HCT116 (cell line): ENCODE measurements around the gene LDLRAD4.

Experiments
- EZH2 ChIP-seq: fragments of 200-600 bp; sonication (generic); IDR thresholded peaks from 2 replicates; pipeline ENCODE4 v1.6.1; 2017; ENCODE audit warnings: antibody characterized with exemption, mixed run types
- EZH2phosphoT487 ChIP-seq: fragments of 200-600 bp; IDR thresholded peaks from 2 replicates; pipeline ENCODE4 v1.6.1; 2018; ENCODE audit warnings: antibody characterized with exemption, borderline replicate concordance
- FOSL1 ChIP-seq: IDR thresholded peaks from 2 replicates; pipeline ENCODE4 v1.6.1; 2012; ENCODE audit warnings: low read depth
- JUND ChIP-seq: IDR thresholded peaks from 2 replicates; pipeline ENCODE4 v1.6.1; 2012
- MAX ChIP-seq: IDR thresholded peaks from 2 replicates; pipeline ENCODE4 v1.6.1; 2012
- POLR2A ChIP-seq: IDR thresholded peaks from 2 replicates; pipeline ENCODE4 v1.7.0; 2011; ENCODE audit warnings: borderline replicate concordance; ENCODE audit not compliant: insufficient read depth, insufficient read length; ENCODE audit errors: extremely low read depth
- POLR2AphosphoS5 ChIP-seq: IDR thresholded peaks from 2 replicates; pipeline ENCODE4 v1.6.1; 2011; ENCODE audit warnings: mild to moderate bottlenecking, low read depth, low read length, moderate library complexity
- TCF7L2 ChIP-seq: IDR thresholded peaks from 2 replicates; pipeline ENCODE4 v1.7.0; 2011; ENCODE audit warnings: borderline replicate concordance, inconsistent platforms; ENCODE audit not compliant: insufficient read depth, insufficient read length; ENCODE audit errors: extremely low read depth
- TF ChIP-seq, protein P1 (sequence below), 3 experiments: fragments of 200-600 bp in 1 of 3; sonication (generic) in 1 of 3; IDR thresholded peaks in 2 of 3; conservative IDR thresholded peaks in 1 of 3; 2 replicates each; pipeline ENCODE4 v1.5.1; 2012 to 2017; ENCODE audit warnings: low read depth in 2 of 3, low read length in 2 of 3, antibody characterized with exemption in 1 of 3, borderline replicate concordance in 1 of 3, control low read depth in 1 of 3, mild to moderate bottlenecking in 1 of 3, mixed read lengths in 1 of 3, mixed run types in 1 of 3, moderate library complexity in 1 of 3; ENCODE audit not compliant: insufficient read depth in 1 of 3
- TF ChIP-seq, protein P2 (sequence below): IDR thresholded peaks from 2 replicates; pipeline ENCODE4 v1.6.1; 2012; ENCODE audit warnings: low read depth
- TF ChIP-seq, protein P3 (sequence below): IDR thresholded peaks from 2 replicates; pipeline ENCODE4 v1.6.1; 2011; ENCODE audit warnings: mild to moderate bottlenecking, low read length, moderate library complexity; ENCODE audit not compliant: insufficient replicate concordance; ENCODE audit errors: extremely low read depth

GRCh38 chr18:13574761-13575160, 356.2 kb downstream of the LDLRAD4 start:
- TF ChIP-seq TCF7L2 (no peak), FOSL1 (no peak), POLR2A (no peak), EZH2 (no peak), EZH2phosphoT487 (no peak), JUND (no peak), POLR2AphosphoS5 (no peak), MAX (no peak)
- TF ChIP-seq, protein P1, sequence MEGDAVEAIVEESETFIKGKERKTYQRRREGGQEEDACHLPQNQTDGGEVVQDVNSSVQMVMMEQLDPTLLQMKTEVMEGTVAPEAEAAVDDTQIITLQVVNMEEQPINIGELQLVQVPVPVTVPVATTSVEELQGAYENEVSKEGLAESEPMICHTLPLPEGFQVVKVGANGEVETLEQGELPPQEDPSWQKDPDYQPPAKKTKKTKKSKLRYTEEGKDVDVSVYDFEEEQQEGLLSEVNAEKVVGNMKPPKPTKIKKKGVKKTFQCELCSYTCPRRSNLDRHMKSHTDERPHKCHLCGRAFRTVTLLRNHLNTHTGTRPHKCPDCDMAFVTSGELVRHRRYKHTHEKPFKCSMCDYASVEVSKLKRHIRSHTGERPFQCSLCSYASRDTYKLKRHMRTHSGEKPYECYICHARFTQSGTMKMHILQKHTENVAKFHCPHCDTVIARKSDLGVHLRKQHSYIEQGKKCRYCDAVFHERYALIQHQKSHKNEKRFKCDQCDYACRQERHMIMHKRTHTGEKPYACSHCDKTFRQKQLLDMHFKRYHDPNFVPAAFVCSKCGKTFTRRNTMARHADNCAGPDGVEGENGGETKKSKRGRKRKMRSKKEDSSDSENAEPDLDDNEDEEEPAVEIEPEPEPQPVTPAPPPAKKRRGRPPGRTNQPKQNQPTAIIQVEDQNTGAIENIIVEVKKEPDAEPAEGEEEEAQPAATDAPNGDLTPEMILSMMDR (IDR thresholded peaks at IDR 0.05 in 2 of 3, conservative IDR thresholded peaks at IDR 0.05 in 1 of 3; ENCODE audit: borderline replicate concordance in 1 of 3, insufficient read depth in 1 of 3, low read depth in 2 of 3, low read length in 2 of 3) = no peak
- TF ChIP-seq, protein P2, sequence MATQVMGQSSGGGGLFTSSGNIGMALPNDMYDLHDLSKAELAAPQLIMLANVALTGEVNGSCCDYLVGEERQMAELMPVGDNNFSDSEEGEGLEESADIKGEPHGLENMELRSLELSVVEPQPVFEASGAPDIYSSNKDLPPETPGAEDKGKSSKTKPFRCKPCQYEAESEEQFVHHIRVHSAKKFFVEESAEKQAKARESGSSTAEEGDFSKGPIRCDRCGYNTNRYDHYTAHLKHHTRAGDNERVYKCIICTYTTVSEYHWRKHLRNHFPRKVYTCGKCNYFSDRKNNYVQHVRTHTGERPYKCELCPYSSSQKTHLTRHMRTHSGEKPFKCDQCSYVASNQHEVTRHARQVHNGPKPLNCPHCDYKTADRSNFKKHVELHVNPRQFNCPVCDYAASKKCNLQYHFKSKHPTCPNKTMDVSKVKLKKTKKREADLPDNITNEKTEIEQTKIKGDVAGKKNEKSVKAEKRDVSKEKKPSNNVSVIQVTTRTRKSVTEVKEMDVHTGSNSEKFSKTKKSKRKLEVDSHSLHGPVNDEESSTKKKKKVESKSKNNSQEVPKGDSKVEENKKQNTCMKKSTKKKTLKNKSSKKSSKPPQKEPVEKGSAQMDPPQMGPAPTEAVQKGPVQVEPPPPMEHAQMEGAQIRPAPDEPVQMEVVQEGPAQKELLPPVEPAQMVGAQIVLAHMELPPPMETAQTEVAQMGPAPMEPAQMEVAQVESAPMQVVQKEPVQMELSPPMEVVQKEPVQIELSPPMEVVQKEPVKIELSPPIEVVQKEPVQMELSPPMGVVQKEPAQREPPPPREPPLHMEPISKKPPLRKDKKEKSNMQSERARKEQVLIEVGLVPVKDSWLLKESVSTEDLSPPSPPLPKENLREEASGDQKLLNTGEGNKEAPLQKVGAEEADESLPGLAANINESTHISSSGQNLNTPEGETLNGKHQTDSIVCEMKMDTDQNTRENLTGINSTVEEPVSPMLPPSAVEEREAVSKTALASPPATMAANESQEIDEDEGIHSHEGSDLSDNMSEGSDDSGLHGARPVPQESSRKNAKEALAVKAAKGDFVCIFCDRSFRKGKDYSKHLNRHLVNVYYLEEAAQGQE = no peak
- TF ChIP-seq, protein P3, sequence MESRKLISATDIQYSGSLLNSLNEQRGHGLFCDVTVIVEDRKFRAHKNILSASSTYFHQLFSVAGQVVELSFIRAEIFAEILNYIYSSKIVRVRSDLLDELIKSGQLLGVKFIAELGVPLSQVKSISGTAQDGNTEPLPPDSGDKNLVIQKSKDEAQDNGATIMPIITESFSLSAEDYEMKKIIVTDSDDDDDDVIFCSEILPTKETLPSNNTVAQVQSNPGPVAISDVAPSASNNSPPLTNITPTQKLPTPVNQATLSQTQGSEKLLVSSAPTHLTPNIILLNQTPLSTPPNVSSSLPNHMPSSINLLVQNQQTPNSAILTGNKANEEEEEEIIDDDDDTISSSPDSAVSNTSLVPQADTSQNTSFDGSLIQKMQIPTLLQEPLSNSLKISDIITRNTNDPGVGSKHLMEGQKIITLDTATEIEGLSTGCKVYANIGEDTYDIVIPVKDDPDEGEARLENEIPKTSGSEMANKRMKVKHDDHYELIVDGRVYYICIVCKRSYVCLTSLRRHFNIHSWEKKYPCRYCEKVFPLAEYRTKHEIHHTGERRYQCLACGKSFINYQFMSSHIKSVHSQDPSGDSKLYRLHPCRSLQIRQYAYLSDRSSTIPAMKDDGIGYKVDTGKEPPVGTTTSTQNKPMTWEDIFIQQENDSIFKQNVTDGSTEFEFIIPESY = no peak
